ENCODE data around the gene CFB.

DNA sequence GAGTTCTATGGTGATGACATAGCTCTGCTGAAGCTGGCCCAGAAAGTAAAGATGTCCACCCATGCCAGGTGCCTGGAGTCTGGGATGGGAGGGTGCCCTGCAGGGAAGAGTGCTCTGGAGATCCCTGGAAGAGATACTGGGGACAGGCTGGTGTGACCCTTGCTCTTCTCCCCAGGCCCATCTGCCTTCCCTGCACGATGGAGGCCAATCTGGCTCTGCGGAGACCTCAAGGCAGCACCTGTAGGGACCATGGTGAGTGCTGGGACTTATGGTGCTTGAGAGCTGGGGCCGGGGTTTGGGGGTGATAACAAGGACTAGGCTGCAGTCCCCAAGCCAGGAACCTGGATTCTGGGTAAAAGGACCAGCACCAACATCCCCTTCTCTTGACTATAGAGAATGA, 2.2 kb upstream of the CFB start:
- no peak for TF ChIP-seq POLR2A (IDR thresholded peaks at IDR 0.05)
- TF ChIP-seq, protein P1, sequence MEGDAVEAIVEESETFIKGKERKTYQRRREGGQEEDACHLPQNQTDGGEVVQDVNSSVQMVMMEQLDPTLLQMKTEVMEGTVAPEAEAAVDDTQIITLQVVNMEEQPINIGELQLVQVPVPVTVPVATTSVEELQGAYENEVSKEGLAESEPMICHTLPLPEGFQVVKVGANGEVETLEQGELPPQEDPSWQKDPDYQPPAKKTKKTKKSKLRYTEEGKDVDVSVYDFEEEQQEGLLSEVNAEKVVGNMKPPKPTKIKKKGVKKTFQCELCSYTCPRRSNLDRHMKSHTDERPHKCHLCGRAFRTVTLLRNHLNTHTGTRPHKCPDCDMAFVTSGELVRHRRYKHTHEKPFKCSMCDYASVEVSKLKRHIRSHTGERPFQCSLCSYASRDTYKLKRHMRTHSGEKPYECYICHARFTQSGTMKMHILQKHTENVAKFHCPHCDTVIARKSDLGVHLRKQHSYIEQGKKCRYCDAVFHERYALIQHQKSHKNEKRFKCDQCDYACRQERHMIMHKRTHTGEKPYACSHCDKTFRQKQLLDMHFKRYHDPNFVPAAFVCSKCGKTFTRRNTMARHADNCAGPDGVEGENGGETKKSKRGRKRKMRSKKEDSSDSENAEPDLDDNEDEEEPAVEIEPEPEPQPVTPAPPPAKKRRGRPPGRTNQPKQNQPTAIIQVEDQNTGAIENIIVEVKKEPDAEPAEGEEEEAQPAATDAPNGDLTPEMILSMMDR (IDR thresholded peaks at IDR 0.05): no peak

Data from Peyer's patch (tissue), 4 donors.